H1 (cell line): ENCODE data around the gene BAZ2A. TPM values are rescaled to one million over a fixed set of nuclear protein-coding genes. Genes with fewer than 3 reads are reported as not detected.

Experiments
- CTCF ChIA-PET: fragments of 300-600 bp; sonication (Branson Sonifier 250); formaldehyde crosslinking; loops from one replicate; lab custom pipeline; 2021; ENCODE audit not compliant: partially characterized antibody; lab: Charles Lee
- POLR2A ChIA-PET: fragments of 300-600 bp; sonication (Branson Sonifier 250); formaldehyde crosslinking; loops from one replicate; lab custom pipeline; 2021; ENCODE audit warnings: inconsistent platforms; ENCODE audit not compliant: partially characterized antibody; lab: Charles Lee
- DNase-seq, 2 experiments: peaks; one replicate each; pipeline versions ENCODE4 v3.0.0 to v3.0.0-alpha.2; 2010 to 2022; ENCODE audit warnings: low spot score in 2 of 2, low read depth in 1 of 2, mixed read lengths in 1 of 2
- FAIRE-seq: peaks from 2 replicates; lab custom pipeline; 2011; peaks lifted over from hg19 to GRCh38; lab: Jason Lieb, UNC
- H2AFZ ChIP-seq: 2 replicates; pipeline ENCODE4 v1.8.1; 2012; ENCODE audit warnings: low read length, inconsistent platforms
- H2AK5ac ChIP-seq: 2 replicates; pipeline ENCODE4 v1.6.1; 2013; ENCODE audit warnings: low read depth, low read length
- H2BK120ac ChIP-seq: replicated peaks from 2 replicates; pipeline ENCODE3; 2013; ENCODE audit warnings: low read depth, low read length, inconsistent platforms
- H2BK12ac ChIP-seq: 2 replicates; pipeline ENCODE4 v1.6.1; 2013; ENCODE audit warnings: low read depth, low read length
- H2BK15ac ChIP-seq: 2 replicates; pipeline ENCODE4 v1.6.1; 2013; ENCODE audit warnings: low read length
- H2BK20ac ChIP-seq: 2 replicates; pipeline ENCODE4 v1.6.1; 2013; ENCODE audit warnings: low read length
- H2BK5ac ChIP-seq: 2 replicates; pipeline ENCODE4 v1.6.1; 2013; ENCODE audit warnings: low read depth, low read length
- H3K14ac ChIP-seq: 2 replicates; pipeline ENCODE4 v1.6.1; 2013; ENCODE audit warnings: inconsistent platforms; ENCODE audit not compliant: insufficient read length
- H3K18ac ChIP-seq: 2 replicates; pipeline ENCODE4 v1.6.1; 2013; ENCODE audit warnings: low read length; ENCODE audit errors: extremely low read depth
- H3K23ac ChIP-seq: 2 replicates; pipeline ENCODE4 v1.6.1; 2013; ENCODE audit warnings: inconsistent platforms; ENCODE audit not compliant: insufficient read length
- H3K23me2 ChIP-seq: 2 replicates; pipeline ENCODE4 v1.6.1; 2013; ENCODE audit warnings: low read depth, low read length
- H3K27ac ChIP-seq: 2 replicates; pipeline ENCODE4 v1.6.1; 2011; ENCODE audit warnings: low read depth, low read length, inconsistent platforms
- H3K27me3 ChIP-seq, 4 experiments: replicated peaks in 1 of 4; 1 replicate in 1 of 4; 2 replicates in 3 of 4; pipeline versions ENCODE4 v1.6.1 to v1.8.1; 2011 to 2013; ENCODE audit warnings: low read length in 3 of 4, mild to moderate bottlenecking in 3 of 4, inconsistent platforms in 2 of 4, mixed read lengths in 2 of 4, moderate library complexity in 1 of 4; ENCODE audit not compliant: control insufficient read depth in 3 of 4, insufficient read depth in 3 of 4; ENCODE audit errors: extremely low read depth in 1 of 4
- H3K36me3 ChIP-seq, 4 experiments: 2 replicates each; pipeline versions ENCODE4 v1.6.1 to v1.8.1; 2011 to 2013; ENCODE audit warnings: mild to moderate bottlenecking in 4 of 4, low read length in 3 of 4, moderate library complexity in 2 of 4, control low read depth in 1 of 4, inconsistent platforms in 1 of 4; ENCODE audit not compliant: insufficient read depth in 4 of 4, control insufficient read depth in 2 of 4
- H3K4ac ChIP-seq: replicated peaks from 2 replicates; pipeline ENCODE3; 2013; ENCODE audit warnings: low read length, low read depth, mixed read lengths, inconsistent platforms; ENCODE audit not compliant: insufficient read length
- H3K4me1 ChIP-seq, 4 experiments: replicated peaks in 1 of 4; 1 replicate in 1 of 4; 2 replicates in 3 of 4; pipeline versions ENCODE4 v1.6.1 to v1.8.1; 2011 to 2013; ENCODE audit warnings: low read length in 3 of 4, inconsistent platforms in 2 of 4, mixed read lengths in 1 of 4; ENCODE audit not compliant: insufficient read depth in 4 of 4, control insufficient read depth in 3 of 4
- H3K4me2 ChIP-seq, 2 experiments: 2 replicates each; pipeline versions ENCODE4 v1.6.1 to v1.8.1; 2011 to 2013; ENCODE audit warnings: low read depth in 2 of 2, low read length in 2 of 2, control low read depth in 1 of 2, inconsistent platforms in 1 of 2, mild to moderate bottlenecking in 1 of 2; ENCODE audit not compliant: insufficient read depth in 1 of 2
- H3K4me3 ChIP-seq, 4 experiments: fragments of 200-600, 300-600 bp in 1 of 4; sonication (generic), shearing (Covaris generic), sonication (Bioruptor Twin) in 1 of 4; 2 replicates each; pipeline versions ENCODE4 v1.5.1 to v1.8.1; 2011 to 2016; ENCODE audit warnings: low read length in 4 of 4, low read depth in 3 of 4, control low read depth in 2 of 4, inconsistent platforms in 2 of 4, mild to moderate bottlenecking in 2 of 4, mixed read lengths in 1 of 4, moderate library complexity in 1 of 4; ENCODE audit not compliant: insufficient read depth in 2 of 4; ENCODE audit errors: extremely low read depth in 1 of 4
- H3K56ac ChIP-seq: replicated peaks from 2 replicates; pipeline ENCODE3; 2013; ENCODE audit warnings: low read depth, mild to moderate bottlenecking, mixed read lengths, low read length, inconsistent platforms; ENCODE audit not compliant: insufficient read length
- H3K79me1 ChIP-seq: 2 replicates; pipeline ENCODE4 v1.6.1; 2013; ENCODE audit warnings: low read depth, low read length, control low read depth
- H3K79me2 ChIP-seq, 2 experiments: 2 replicates each; pipeline versions ENCODE4 v1.6.1 to v1.8.1; 2012 to 2013; ENCODE audit warnings: low read length in 2 of 2, mild to moderate bottlenecking in 2 of 2, inconsistent platforms in 1 of 2; ENCODE audit not compliant: insufficient read depth in 2 of 2, control insufficient read depth in 1 of 2
- H3K9ac ChIP-seq, 4 experiments: replicated peaks in 1 of 4; 1 replicate in 1 of 4; 2 replicates in 3 of 4; pipeline versions ENCODE4 v1.6.1 to v1.8.1; 2011 to 2013; ENCODE audit warnings: low read depth in 3 of 4, low read length in 3 of 4, control low read depth in 2 of 4, mild to moderate bottlenecking in 2 of 4, moderate library complexity in 2 of 4, inconsistent platforms in 1 of 4; ENCODE audit errors: extremely low read depth in 1 of 4
- H3K9me3 ChIP-seq, 2 experiments: 2 replicates each; pipeline versions ENCODE4 v1.6.1 to v1.8.1; 2012 to 2013; ENCODE audit warnings: mild to moderate bottlenecking in 2 of 2, moderate library complexity in 2 of 2, control low read depth in 1 of 2, inconsistent platforms in 1 of 2, low read depth in 1 of 2, low read length in 1 of 2, mixed read lengths in 1 of 2; ENCODE audit not compliant: insufficient read depth in 2 of 2
- H4K20me1 ChIP-seq, 2 experiments: replicated peaks in 1 of 2; 2 replicates each; pipeline versions ENCODE3 to v1.8.1; 2011 to 2013; ENCODE audit warnings: inconsistent platforms in 2 of 2, low read length in 2 of 2, mild to moderate bottlenecking in 1 of 2; ENCODE audit not compliant: insufficient read depth in 2 of 2, control insufficient read depth in 1 of 2
- H4K5ac ChIP-seq: 2 replicates; pipeline ENCODE4 v1.6.1; 2013; ENCODE audit warnings: low read length, low read depth, mixed read lengths, inconsistent platforms; ENCODE audit not compliant: insufficient read length
- H4K8ac ChIP-seq: 2 replicates; pipeline ENCODE4 v1.8.0; 2013; ENCODE audit warnings: mild to moderate bottlenecking, moderate library complexity, low read length, inconsistent platforms; ENCODE audit not compliant: insufficient read depth; ENCODE audit errors: extremely low read depth
- H4K91ac ChIP-seq: replicated peaks from 2 replicates; pipeline ENCODE3; 2013; ENCODE audit warnings: low read length, mixed read lengths, inconsistent platforms; ENCODE audit not compliant: insufficient read length
- ASH2L ChIP-seq: fragments of 200-600, 300-600 bp; sonication (generic); IDR thresholded peaks from one replicate; pipeline ENCODE4 v1.7.1; 2017; ENCODE audit warnings: low read length
- BACH1 ChIP-seq: IDR thresholded peaks from 2 replicates; pipeline ENCODE4 v1.6.1; 2012; ENCODE audit warnings: low read length, improper control_type of control experiment
- CHD1 ChIP-seq: IDR thresholded peaks from 2 replicates; pipeline ENCODE4 v1.6.1; 2012; ENCODE audit warnings: low read depth, low read length, improper control_type of control experiment
- E2F6 ChIP-seq: IDR thresholded peaks from 2 replicates; pipeline ENCODE4 v1.6.1; 2012; ENCODE audit warnings: inconsistent platforms
- EGR1 ChIP-seq: IDR thresholded peaks from 2 replicates; pipeline ENCODE4 v1.6.1; 2011; ENCODE audit warnings: low read depth, low read length, borderline replicate concordance
- JUND ChIP-seq: IDR thresholded peaks from 2 replicates; pipeline ENCODE4 v1.6.1; 2011; ENCODE audit warnings: mild to moderate bottlenecking, improper control_type of control experiment, low read length
- MAFK ChIP-seq: IDR thresholded peaks from 2 replicates; pipeline ENCODE4 v1.6.1; 2012; ENCODE audit warnings: low read depth, mild to moderate bottlenecking, improper control_type of control experiment, low read length
- NANOG ChIP-seq: IDR thresholded peaks from 2 replicates; pipeline ENCODE4 v1.6.1; 2011; ENCODE audit warnings: low read length, low read depth, mild to moderate bottlenecking, inconsistent platforms; ENCODE audit not compliant: insufficient read depth, poor library complexity, severe bottlenecking
- SAP30 ChIP-seq: fragments of 300-600 bp; sonication (generic); IDR thresholded peaks from 2 replicates; pipeline ENCODE4 v1.7.1; 2012; ENCODE audit warnings: low read length, moderate library complexity, mild to moderate bottlenecking, inconsistent platforms; ENCODE audit not compliant: insufficient read depth, insufficient replicate concordance
- polyA plus RNA-seq, 7 experiments: library from polyadenylated mRNA; depleted of rRNA in 3 of 7; stranded (reverse) in 5 of 7; unstranded in 2 of 7; fragments of >200 nt in 5 of 7; fragments of 200-250 nt in 2 of 7; gene quantifications; 1 replicate in 5 of 7; 2 replicates in 1 of 7; 4 replicates in 1 of 7; pipeline versions ENCODE4 v1.2.1 to v1.2.3, GENCODE V29; 2011 to 2013; ENCODE audit warnings: missing spikeins in 2 of 7, mixed read lengths in 2 of 7
- total RNA-seq: library from RNA; stranded (reverse); fragmentation: NEBNext Ultra II Directional; extraction: Animal tissue kit (Norgen Biotek cat#: 25700); gene quantifications from 2 replicates; pipeline ENCODE4 v1.2.1, GENCODE V29; 2021

Gene BAZ2A
- total and polyA plus RNA-seq, 2 of the 8 experiments (the other 6 are each of a cell fraction or from before 2014, with no cell fraction given) = 52.0 to 110 TPM

- H3K79me2 ChIP-seq = peaks cover 21 to 79% of the 10 kb centered on the region in 2 experiments
- no peaks in the 10 kb centered on the region for H3K27me3 ChIP-seq
- H2BK15ac ChIP-seq = no peak overlapping the region
- no peak overlapping the region for H3K4ac ChIP-seq
- no peak overlapping the region for H2BK5ac ChIP-seq
- H2AK5ac ChIP-seq = no peak overlapping the region
- H3K23ac ChIP-seq = no peak overlapping the region
- no peak overlapping the region for H3K4me2 ChIP-seq
- peaks cover 0 to 5% (median 0%) of the 10 kb centered on the region in 4 experiments; a peak in 1 of 8 replicates for H3K36me3 ChIP-seq
- H4K8ac ChIP-seq = no peak overlapping the region
- H3K4me3 ChIP-seq = no peak overlapping the region
- H3K23me2 ChIP-seq = peaks cover 8% of the 10 kb centered on the region
- H3K79me1 ChIP-seq = peaks cover 4% of the 10 kb centered on the region; the same call in 1 of the 2 replicates
- H4K5ac ChIP-seq = no peak overlapping the region
- H3K18ac ChIP-seq = no peak overlapping the region
- H3K14ac ChIP-seq = no peak overlapping the region
- FAIRE-seq (no peak), DNase-seq (no peak)
- no peak overlapping the region for H2AFZ ChIP-seq
- peaks cover 2 to 9% of the 10 kb centered on the region in 2 experiments for H4K20me1 ChIP-seq
- H3K56ac ChIP-seq = no peak overlapping the region
- H3K9me3 ChIP-seq = no peaks in the 10 kb centered on the region
- ChIA-PET CTCF (interaction anchor here (0.6 to 11.2 kb wide), 5 partner anchors 9 to 190 kb away, joined by 3 to 107 read pairs (median 5); no protein-coding TSS in a partner anchor), POLR2A (interaction anchor here (0.9 to 1.2 kb wide), 2 partner anchors 10 to 12 kb away, joined by 3 read pairs; no protein-coding TSS in a partner anchor)
- H3K27ac ChIP-seq = no peak overlapping the region
- H4K91ac ChIP-seq = no peak overlapping the region
- no peak overlapping the region for H2BK120ac ChIP-seq
- H3K4me1 ChIP-seq = peaks cover 3 to 10% (median 6%) of the 10 kb centered on the region in 4 experiments
- no peak overlapping the region for H3K9ac ChIP-seq
- H2BK12ac ChIP-seq = no peak overlapping the region
- H2BK20ac ChIP-seq = no peak overlapping the region
- TF ChIP-seq E2F6 (no peak), ASH2L (no peak), MAFK (no peak), SAP30 (no peak), NANOG (no peak), CHD1 (no peak), EGR1 (no peak), JUND (no peak), BACH1 (no peak)
Measured at GRCh38 chr12:56626701-56627100, 3.4 kb downstream of the BAZ2A start.
